Superior temporal gyrus (tissue), 1 donor: ENCODE measurements around the gene DLGAP1.
"Not testable (repeated sequence)": the region's sequence is repeated elsewhere in the genome, so short reads cannot be mapped to it uniquely, and the experiment has no call there.

ENCODE experiments used
- DNase-seq: peaks from one replicate; pipeline ENCODE4 v3.0.0-alpha.2; 2016; ENCODE audit errors: extremely low spot score

Gene DLGAP1

GRCh38 chr18:4385876-4386275 is 69.2 kb downstream of the DLGAP1 start:
- DNase-seq = no peak

GRCh38 chr18:4384932-4385331 is 70.2 kb downstream of the DLGAP1 start:
- no peak for DNase-seq

GRCh38 chr18:4374564-4374963 is 80.5 kb downstream of the DLGAP1 start:
- no peak for DNase-seq

- DNase-seq = no peak
Observed at GRCh38 chr18:4369705-4370104, 85.4 kb downstream of the DLGAP1 start.

GRCh38 chr18:4360221-4360715 is 94.8 kb downstream of the DLGAP1 start:
- no peak for DNase-seq

GRCh38 chr18:4358618-4359017 is 96.5 kb downstream of the DLGAP1 start:
- no peak for DNase-seq

- DNase-seq = no peak
Observed at GRCh38 chr18:4357579-4357978, 97.5 kb downstream of the DLGAP1 start.

GRCh38 chr18:4356929-4357328 is 98.2 kb downstream of the DLGAP1 start:
- no peak for DNase-seq

GRCh38 chr18:4353853-4354418 is 101.2 kb downstream of the DLGAP1 start:
- DNase-seq = no peak

GRCh38 chr18:4352746-4353551 is 102.2 kb downstream of the DLGAP1 start:
- DNase-seq = no peak

GRCh38 chr18:4351005-4351404 is 104.1 kb downstream of the DLGAP1 start:
- DNase-seq = no peak

- no peak for DNase-seq
Observed at GRCh38 chr18:4335386-4335785, 119.7 kb downstream of the DLGAP1 start.

GRCh38 chr18:4333043-4333442 is 122.1 kb downstream of the DLGAP1 start:
- no peak for DNase-seq

- peak; percentile 47 for DNase-seq
Observed at GRCh38 chr18:4319738-4320677, 135.1 kb downstream of the DLGAP1 start.

- no peak for DNase-seq
Observed at GRCh38 chr18:4318311-4318710, 136.8 kb downstream of the DLGAP1 start.

- not testable (repeated sequence) for DNase-seq
Observed at GRCh38 chr18:4311945-4312344, 143.2 kb downstream of the DLGAP1 start.

GRCh38 chr18:4311136-4311535 is 144.0 kb downstream of the DLGAP1 start:
- no peak for DNase-seq

GRCh38 chr18:4309227-4309626 is 145.9 kb downstream of the DLGAP1 start:
- no peak for DNase-seq

- no peak for DNase-seq
Observed at GRCh38 chr18:4308576-4308975, 146.5 kb downstream of the DLGAP1 start.

- DNase-seq = no peak
Observed at GRCh38 chr18:4299395-4299794, 155.7 kb downstream of the DLGAP1 start.

- DNase-seq = no peak
Observed at GRCh38 chr18:4293337-4293736, 161.8 kb downstream of the DLGAP1 start.

- no peak for DNase-seq
Observed at GRCh38 chr18:4292696-4293095, 162.4 kb downstream of the DLGAP1 start.
